Measurements from ENCODE around the gene CD22. TPM values are rescaled to one million over a fixed set of nuclear protein-coding genes. Genes with fewer than 3 reads are reported as not detected.

Gene CD22
- total RNA-seq, 1 donor from 2014 or later = 56.3 TPM

DNA sequence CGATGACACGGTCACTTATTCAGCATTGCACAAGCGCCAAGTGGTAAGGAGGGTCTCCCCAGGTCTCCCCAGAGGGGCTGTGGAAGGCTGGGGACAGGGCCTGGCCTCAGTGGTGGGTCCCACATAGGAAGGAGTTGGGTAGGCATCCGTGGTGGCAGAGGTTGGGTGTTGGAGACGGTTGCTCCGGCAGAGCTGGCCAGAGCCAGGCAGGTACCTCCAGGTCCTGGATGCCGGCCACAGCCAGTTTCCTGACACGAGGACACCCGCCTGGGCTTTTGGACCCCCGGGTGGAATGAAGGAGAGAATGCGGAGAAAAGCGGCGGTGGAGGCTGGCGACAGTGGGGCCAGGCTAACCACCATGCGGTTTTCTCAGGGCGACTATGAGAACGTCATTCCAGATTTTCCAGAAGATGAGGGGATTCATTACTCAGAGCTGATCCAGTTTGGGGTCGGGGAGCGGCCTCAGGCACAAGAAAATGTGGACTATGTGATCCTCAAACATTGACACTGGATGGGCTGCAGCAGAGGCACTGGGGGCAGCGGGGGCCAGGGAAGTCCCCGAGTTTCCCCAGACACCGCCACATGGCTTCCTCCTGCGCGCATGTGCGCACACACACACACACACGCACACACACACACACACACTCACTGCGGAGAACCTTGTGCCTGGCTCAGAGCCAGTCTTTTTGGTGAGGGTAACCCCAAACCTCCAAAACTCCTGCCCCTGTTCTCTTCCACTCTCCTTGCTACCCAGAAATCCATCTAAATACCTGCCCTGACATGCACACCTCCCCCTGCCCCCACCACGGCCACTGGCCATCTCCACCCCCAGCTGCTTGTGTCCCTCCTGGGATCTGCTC lies 17.4 kb downstream of the CD22 start:
- Mint-ChIP-seq H3K36me3 (peaks cover 9% of the 10 kb centered on the region), H3K9me3 (no peaks in the 10 kb centered on the region), H3K4me3 (no peak overlapping the region), H3K4me1 (peaks cover 9% of the 10 kb centered on the region), H3K27me3 (ENCODE audit: low read depth) (no peaks in the 10 kb centered on the region), H3K27ac (no peak overlapping the region)
- TF ChIP-seq CTCF (IDR thresholded peaks at IDR 0.05; ENCODE audit: unreplicated experiment) = no peak
- peak in 1 of 2 experiments; percentile 30 for DNase-seq (ENCODE audit: low spot score in 2 of 2, unreplicated experiment in 2 of 2)

- H3K36me3 Mint-ChIP-seq = peaks cover 5% of the 10 kb centered on the region
- no peak for TF ChIP-seq CTCF (IDR thresholded peaks at IDR 0.05; ENCODE audit: unreplicated experiment)
- peaks cover 9% of the 10 kb centered on the region for H3K4me1 Mint-ChIP-seq
- peak in 1 of 2 experiments; percentile 19 for DNase-seq (ENCODE audit: low spot score in 2 of 2, unreplicated experiment in 2 of 2)
- no peak within 1 kb of the TSS for H3K4me3 Mint-ChIP-seq
- no peaks in the 10 kb centered on the region for H3K9me3 Mint-ChIP-seq
- H3K27ac Mint-ChIP-seq = peak within 1 kb of the TSS; percentile 72
- no peaks in the 10 kb centered on the region for H3K27me3 Mint-ChIP-seq (ENCODE audit: low read depth)
Measured at GRCh38 chr19:35347171-35347929, 18.4 kb downstream of the CD22 start, which contains the start of gene FFAR1. Gene FFAR1 (plus strand): TSS chr19:35347902. CDS start chr19:35351552, 3,650 bp downstream.

GRCh38 chr19:35347930-35348298 lies 18.9 kb downstream of the CD22 start:
- Mint-ChIP-seq H3K9me3 (no peaks in the 10 kb centered on the region), H3K36me3 (peaks cover 4% of the 10 kb centered on the region), H3K27me3 (ENCODE audit: low read depth) (no peaks in the 10 kb centered on the region), H3K27ac (no peak overlapping the region), H3K4me1 (peaks cover 9% of the 10 kb centered on the region), H3K4me3 (no peak overlapping the region)
- peak in 1 of 2 experiments; percentile 19 for DNase-seq (ENCODE audit: low spot score in 2 of 2, unreplicated experiment in 2 of 2)
- TF ChIP-seq CTCF (IDR thresholded peaks at IDR 0.05; ENCODE audit: unreplicated experiment) = no peak

DNA sequence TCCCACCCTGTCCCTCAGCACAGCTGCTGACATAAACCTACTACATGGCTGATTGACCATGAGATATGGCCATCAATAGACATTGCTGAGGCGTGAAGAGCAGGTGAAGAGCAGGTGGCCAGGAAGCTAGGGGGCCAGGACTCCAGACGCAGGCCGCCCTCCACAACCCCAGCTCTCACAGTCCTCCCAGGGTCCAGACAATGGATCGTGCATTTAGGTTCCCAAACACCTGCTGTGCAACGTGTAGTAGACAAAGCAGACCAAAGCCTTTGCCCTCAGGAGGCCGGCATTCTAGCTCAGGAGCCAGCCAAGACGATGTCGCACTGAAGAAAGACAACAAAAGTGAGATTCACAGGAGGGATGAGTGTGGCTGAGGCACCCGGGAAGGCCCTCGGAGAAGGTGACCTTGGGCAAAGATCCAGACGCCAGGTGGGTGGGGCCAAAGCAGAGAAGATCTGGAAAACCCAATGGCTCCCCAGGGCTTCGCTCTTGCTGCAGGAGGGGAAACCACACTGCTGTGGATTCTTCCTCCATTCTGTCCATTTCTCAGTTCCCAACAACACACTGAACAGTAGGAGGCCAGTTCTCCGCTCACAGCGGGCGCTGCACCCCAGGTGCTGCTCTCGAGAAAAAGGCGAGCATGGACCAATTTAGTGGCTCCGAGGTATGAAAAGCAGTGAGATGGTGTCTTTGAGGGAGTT lies 20.1 kb downstream of the CD22 start:
- Mint-ChIP-seq H3K4me3 (no peak overlapping the region), H3K9me3 (no peaks in the 10 kb centered on the region), H3K27me3 (ENCODE audit: low read depth) (no peaks in the 10 kb centered on the region), H3K4me1 (peaks cover 9% of the 10 kb centered on the region), H3K36me3 (no peaks in the 10 kb centered on the region), H3K27ac (no peak overlapping the region)
- peak in 1 of 2 experiments; percentile 32 for DNase-seq (ENCODE audit: low spot score in 2 of 2, unreplicated experiment in 2 of 2)
- TF ChIP-seq CTCF (IDR thresholded peaks at IDR 0.05; ENCODE audit: unreplicated experiment) = no peak

All from mesothelial cell of epicardium (in vitro differentiated cells).